Suppressor macrophage treated with lipopolysaccharide for 1 hour (primary cell): ENCODE measurements around the gene RRBP1.

Experiments
- DNase-seq, 3 donors: peaks; one replicate each; pipeline ENCODE4 v3.0.0-alpha.2; 2020 to 2022

RRBP1 gene, protein sequence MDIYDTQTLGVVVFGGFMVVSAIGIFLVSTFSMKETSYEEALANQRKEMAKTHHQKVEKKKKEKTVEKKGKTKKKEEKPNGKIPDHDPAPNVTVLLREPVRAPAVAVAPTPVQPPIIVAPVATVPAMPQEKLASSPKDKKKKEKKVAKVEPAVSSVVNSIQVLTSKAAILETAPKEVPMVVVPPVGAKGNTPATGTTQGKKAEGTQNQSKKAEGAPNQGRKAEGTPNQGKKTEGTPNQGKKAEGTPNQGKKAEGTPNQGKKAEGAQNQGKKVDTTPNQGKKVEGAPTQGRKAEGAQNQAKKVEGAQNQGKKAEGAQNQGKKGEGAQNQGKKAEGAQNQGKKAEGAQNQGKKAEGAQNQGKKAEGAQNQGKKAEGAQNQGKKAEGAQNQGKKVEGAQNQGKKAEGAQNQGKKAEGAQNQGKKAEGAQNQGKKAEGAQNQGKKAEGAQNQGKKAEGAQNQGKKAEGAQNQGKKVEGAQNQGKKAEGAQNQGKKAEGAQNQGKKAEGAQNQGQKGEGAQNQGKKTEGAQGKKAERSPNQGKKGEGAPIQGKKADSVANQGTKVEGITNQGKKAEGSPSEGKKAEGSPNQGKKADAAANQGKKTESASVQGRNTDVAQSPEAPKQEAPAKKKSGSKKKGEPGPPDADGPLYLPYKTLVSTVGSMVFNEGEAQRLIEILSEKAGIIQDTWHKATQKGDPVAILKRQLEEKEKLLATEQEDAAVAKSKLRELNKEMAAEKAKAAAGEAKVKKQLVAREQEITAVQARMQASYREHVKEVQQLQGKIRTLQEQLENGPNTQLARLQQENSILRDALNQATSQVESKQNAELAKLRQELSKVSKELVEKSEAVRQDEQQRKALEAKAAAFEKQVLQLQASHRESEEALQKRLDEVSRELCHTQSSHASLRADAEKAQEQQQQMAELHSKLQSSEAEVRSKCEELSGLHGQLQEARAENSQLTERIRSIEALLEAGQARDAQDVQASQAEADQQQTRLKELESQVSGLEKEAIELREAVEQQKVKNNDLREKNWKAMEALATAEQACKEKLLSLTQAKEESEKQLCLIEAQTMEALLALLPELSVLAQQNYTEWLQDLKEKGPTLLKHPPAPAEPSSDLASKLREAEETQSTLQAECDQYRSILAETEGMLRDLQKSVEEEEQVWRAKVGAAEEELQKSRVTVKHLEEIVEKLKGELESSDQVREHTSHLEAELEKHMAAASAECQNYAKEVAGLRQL (N-terminal part only)

DNA sequence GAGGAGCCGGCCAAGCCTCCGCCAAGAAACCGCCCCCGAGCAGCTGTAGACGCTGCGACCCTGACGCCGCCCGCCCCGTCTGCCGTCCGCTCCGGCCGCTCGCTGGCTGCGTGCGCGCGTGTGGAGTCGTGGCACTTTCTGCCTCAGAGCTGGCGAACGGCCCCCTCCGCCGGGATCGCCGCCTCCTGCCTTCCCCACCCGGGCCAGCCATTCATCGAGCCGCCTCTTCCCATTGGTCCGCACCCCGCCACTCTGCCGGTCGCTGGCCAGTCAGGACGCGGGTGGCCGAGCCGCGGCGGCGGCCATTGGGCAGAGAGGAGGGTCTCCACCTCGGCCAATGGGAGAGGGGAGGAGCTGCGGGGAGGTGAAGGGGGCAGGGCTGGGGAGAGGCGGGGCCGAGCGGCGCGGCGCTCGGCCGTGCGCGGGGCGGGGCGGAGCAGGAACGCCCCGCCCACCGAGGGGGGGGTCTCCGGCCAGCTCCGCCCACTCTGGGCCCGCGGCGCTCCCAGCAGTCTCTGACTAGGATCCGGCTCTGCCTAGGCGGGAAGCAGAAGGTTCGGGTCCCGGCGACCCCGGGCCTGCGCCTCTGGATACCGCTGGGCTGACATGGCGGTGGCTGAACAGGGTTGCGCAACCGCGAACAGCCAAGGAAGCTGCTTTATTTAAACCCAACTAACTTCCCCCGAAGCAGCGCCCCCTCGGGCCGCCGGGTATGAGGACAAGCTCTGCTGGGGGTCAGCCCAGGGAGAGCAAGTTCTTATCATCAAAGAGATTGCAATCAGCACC lies at the start of gene RRBP1:
Gene RRBP1, minus strand, starts transcription at position 140 of the 786 bp plus-strand sequence. CDS start 21,735 bp downstream, outside the sequence.
- peak; percentile 98 to 99 (median 99) for DNase-seq

DNA sequence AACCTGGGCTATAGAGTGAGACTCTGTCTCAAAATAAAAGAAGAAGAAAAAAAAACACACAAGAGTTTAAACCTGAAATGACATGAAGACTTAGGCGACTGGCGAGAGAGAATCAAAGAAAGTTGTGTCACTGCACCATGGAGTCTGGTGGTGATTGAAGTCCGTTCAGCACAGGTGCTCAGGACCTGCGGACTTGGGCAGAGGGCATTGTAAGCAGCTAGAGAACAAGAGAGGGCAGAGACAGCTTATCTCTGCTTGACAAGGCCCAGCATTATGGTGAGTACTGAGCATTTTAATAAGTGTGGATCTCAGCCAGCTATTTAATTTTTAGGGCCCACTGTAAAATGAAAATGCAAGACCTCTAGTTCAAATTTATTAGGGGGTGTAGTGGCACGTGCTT lies 49.2 kb upstream of the RRBP1 start:
- DNase-seq = no peak

DNA sequence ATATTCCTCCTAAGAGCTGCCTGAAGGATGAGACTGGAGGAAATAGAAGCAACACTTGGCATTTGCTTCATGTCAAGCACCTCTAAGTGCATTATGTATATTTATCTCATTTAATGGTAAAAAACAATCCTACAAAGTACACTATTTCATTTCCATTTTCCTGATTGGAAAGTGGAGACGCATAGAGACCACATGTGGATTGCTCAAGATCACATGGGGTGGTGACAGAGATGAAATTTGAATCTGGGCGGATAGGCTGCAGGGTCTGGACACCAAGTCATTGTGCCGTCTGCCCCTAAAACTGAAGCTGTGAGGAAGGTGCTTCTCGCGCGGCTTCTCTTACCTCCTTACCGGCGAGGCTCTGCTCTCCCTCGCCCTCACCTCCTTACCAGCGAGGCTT lies 48.0 kb upstream of the RRBP1 start:
- no peak for DNase-seq

DNA sequence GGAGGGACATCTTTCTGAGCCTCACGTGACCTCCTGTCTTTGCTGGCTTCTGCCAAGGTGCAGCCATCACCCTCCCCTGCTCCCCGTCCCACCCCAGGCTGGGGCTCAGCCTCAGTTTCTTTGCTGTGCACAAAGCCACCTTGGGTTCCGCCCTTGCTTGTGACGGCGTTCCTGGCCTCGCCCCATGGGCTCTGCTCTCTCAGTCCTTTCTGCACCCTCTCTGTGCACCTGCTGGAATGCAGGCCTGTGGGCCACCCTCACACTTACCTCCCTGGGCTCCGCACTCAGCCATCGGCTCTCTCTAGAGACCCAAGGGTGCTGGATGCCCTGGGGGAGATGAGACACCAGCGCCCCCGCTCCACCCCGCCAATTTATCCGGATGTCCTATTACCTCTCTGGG lies 46.0 kb upstream of the RRBP1 start:
- no peak for DNase-seq

DNA sequence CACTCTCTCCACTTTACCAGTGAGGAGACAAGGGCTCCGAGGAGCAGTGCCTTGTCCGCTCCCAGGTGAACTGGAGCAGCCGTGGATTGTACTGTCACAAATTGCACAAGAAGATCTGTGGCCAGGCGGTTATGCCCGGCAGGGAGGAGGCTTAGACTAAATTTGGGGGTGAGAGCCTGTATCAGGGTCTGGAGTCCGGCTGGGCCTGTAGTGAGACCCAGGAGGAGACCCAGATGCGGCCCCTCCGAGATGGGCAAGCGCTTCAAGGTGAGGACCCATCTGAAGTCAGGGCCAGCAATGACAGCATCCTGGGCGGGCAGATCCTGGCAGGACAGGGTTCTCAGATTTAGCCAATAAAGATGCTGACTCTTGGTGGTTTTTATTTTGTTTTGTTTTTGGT lies 45.3 kb upstream of the RRBP1 start:
- DNase-seq = no peak

DNA sequence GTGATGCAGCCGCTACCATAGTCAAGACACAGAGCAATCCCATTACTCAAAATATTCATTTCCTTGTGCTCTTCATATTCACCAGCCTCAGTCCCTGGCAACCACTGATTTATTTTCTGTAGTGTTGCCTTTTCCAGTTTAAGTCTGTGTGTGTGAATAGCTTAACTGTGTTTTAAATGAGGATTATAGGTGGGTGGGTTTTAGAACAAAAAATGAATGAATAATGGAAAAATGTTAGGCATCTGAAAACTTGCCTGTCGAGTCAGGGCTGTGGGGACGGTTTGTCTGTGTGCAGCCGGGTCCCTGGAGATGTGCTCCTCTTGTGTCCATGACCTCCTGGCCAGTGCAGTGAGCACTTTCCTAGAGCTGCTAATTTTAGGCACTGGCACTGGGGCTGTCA lies 44.9 kb upstream of the RRBP1 start:
- no peak for DNase-seq

GRCh38 chr20:17725094-17725835 lies 43.2 kb upstream of the RRBP1 start:
- no peak for DNase-seq

DNA sequence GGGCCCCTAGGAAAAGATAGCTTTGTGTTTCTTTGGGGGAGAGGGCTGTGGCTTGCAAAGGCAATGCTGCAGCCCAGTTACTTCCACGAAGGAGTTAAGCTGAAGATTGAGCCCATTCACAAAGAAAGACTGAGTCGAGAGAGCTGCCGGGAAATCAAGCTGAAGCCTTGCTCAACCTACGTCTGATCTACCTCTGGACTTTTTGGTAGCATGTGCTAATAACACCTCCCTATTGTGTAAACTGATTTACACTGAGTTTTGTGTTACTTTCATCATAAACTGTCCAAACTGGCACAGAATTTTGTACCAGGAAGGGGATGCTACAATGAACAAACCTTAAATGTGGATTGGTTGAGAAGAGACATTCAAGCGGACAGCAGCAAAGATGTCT lies 41.3 kb upstream of the RRBP1 start:
- no peak for DNase-seq

GRCh38 chr20:17722493-17723300 lies 40.7 kb upstream of the RRBP1 start:
- no peak for DNase-seq

- peak in 1 of 3 donors; percentile 10 for DNase-seq
These were observed 39.9 kb upstream of the RRBP1 start for GRCh38 chr20:17721802-17722486.

- no peak for DNase-seq
These were observed 38.7 kb upstream of the RRBP1 start for GRCh38 chr20:17720755-17721154.

DNA sequence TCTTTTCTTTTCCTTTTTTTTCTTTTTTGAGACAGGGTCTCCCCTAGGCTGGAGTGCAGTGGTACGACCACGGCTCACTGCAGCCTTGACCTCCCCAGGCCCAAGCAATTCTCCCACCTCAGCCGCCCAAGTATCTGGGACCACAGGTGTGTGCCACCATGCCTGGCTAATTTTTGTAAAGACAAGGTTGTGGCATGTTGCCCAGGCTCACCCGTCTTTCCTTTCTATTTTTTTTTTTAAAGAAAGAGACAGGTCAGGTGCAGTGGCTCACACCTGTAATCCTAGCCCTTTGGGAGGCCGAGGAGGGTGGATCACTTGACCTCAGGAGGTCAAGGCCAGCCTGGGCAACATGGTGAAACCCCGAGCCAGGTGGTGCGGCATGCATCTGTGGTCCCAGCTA lies 34.3 kb upstream of the RRBP1 start:
- no peak for DNase-seq

DNA sequence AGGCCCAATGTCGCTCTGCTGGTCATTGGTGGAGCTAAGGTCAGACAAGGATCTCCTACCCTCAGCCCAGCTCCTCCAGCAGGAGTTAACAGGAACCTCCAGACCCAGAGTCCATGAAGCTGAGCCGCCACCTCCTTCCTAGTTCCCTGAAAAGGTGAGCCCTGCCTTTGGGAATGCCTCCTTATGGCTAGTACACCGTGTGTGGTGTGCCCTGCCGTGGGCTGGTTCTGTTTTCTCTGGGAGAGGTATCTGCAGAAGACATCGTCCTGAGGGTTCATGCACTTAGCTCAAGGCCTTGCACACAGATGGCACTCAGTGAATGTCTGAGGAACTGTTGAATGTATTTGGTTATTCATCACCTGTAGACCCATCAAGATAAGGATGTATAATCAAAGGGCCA lies 33.0 kb upstream of the RRBP1 start:
- DNase-seq = no peak

GRCh38 chr20:17714597-17714996 lies 32.6 kb upstream of the RRBP1 start:
- DNase-seq = no peak

DNA sequence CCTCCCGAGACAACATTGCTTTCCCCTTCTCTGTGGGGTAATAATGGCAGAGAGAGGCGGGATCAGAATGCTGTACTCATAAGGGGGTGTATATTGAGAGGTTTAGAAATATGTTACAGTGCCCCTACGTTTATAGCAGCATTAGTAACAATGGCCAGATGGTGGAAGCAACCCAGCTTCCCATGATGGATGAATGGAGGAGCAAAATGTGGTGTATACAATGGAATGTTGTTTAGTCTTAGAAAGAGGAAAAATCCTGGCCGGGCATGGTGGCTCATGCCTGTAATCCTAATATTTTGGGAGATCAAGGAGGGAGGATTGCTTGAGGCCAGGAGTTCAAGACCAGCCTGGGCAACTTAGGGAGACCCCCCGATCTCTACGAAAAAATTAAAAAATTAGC lies 30.7 kb upstream of the RRBP1 start:
- no peak for DNase-seq

GRCh38 chr20:17712201-17712600 lies 30.2 kb upstream of the RRBP1 start:
- DNase-seq = no peak

- DNase-seq = no peak
These were observed 29.2 kb upstream of the RRBP1 start for GRCh38 chr20:17711267-17711627.

- DNase-seq = no peak
These were observed 28.6 kb upstream of the RRBP1 start for GRCh38 chr20:17710379-17711266.
